Epithelial cell of esophagus (primary cell): Measurements from ENCODE around the gene ARHGAP24.

Experiments used
- DNase-seq: peaks from one replicate; pipeline ENCODE4 v3.0.0; 2010; ENCODE audit warnings: low read depth
- H3K4me3 ChIP-seq: 2 replicates; pipeline ENCODE4 v1.5.1; 2011; ENCODE audit warnings: mild to moderate bottlenecking, low read length, control low read depth
- TF ChIP-seq, protein P1 (sequence below): IDR thresholded peaks from 2 replicates; pipeline ENCODE4 v1.5.1; 2011; ENCODE audit warnings: low read depth, mild to moderate bottlenecking, low read length, control low read depth, inconsistent platforms; ENCODE audit not compliant: insufficient read depth; ENCODE audit errors: missing control alignments

The ARHGAP24 gene

DNA sequence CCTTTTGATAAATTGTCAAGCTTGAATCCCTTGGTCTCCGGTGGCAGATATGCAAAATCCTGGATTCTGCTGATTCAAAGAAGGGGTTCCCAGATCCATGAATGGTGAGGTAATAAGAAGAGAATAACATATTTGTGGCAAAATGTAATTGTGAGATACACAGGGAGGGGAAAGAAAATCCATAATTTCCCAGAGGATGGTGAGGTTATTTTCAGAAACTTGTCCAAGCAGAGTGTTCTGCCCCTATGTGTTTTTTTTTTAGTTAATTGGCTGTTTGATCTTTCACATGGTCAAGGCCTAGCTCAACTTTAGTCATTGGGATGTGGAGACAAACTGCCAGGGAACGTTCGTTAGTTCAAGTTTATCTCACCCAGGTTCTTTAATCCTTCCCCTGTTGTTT lies 476.1 kb downstream of the ARHGAP24 start:
- no peak for DNase-seq
- TF ChIP-seq, protein P1, sequence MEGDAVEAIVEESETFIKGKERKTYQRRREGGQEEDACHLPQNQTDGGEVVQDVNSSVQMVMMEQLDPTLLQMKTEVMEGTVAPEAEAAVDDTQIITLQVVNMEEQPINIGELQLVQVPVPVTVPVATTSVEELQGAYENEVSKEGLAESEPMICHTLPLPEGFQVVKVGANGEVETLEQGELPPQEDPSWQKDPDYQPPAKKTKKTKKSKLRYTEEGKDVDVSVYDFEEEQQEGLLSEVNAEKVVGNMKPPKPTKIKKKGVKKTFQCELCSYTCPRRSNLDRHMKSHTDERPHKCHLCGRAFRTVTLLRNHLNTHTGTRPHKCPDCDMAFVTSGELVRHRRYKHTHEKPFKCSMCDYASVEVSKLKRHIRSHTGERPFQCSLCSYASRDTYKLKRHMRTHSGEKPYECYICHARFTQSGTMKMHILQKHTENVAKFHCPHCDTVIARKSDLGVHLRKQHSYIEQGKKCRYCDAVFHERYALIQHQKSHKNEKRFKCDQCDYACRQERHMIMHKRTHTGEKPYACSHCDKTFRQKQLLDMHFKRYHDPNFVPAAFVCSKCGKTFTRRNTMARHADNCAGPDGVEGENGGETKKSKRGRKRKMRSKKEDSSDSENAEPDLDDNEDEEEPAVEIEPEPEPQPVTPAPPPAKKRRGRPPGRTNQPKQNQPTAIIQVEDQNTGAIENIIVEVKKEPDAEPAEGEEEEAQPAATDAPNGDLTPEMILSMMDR = no peak

DNA sequence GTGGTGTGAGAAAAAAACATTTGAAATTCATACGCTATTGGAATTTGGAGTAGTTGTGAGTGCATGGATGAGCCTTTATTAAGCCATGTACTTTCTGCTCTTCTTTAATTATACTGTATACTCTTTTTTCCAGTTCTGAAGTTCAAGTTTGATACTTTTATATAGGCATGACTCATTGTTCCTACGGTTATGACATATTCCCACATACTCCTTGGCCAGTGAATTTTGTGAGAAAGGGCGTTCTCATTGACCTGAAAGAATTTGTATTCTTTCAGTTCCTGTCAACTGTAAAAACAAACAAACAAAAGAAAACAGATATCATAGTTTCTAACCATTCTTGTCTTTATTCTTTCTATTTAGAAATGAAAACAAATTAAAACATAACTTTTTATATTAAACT lies 477.6 kb downstream of the ARHGAP24 start:
- TF ChIP-seq, protein P1 = no peak
- H3K4me3 ChIP-seq = no peak overlapping the region
- peak; percentile 48 for DNase-seq

More for the DNA sequence above, 476.1 kb downstream of the ARHGAP24 start:
- no peak overlapping the region for H3K4me3 ChIP-seq

DNA sequence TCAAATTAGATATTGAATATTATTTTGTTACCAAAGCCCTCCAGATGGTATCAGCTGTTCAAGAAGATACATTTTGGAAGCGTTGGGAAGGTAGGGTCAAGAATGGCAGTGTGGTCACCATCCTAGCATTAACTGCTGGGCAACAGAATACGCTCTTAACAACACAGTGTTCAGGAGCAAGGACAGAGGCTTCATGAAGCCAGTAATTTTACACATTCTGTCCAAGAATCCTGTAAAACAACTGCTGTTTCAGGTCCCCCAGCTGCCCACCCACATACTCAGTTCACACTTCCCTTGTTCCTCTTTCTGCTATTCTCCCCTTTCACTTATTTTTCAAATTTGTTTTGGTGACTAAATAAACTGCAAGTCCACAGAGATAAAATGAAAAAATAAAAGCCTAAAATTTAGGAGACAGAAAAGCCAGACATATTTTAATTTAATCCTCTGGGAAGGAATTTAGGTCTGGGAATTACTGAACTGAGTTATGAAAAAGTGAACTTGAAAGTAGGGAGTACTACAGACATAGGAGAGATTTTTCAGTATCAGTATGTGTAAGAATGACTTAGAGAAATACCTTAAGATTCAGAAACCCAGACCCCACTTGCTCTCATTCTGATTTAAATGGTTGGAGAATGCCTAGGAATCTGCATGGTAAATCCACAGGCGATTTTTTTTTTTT lies 478.2 kb downstream of the ARHGAP24 start:
- no peak overlapping the region for H3K4me3 ChIP-seq
- TF ChIP-seq, protein P1 = no peak

DNA sequence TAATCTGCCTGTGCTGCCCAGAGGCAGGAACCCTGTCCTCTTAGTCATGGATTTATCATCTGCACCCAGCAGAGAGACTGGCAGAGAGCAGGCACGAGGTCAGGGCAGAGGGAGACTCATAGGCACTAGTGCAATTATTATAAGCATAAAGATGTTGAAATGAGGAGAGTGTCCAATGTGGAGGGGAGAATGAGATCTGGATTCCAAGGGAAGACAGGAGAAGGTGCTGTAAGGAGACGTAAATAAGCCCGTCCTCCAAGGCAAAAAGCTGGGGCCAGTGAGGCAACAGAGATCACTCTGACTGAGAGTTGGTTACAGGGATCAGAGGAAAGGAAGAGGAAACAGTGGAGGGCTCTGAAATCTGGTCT lies 478.7 kb downstream of the ARHGAP24 start:
- no peak overlapping the region for H3K4me3 ChIP-seq
- TF ChIP-seq, protein P1 = no peak
- peak; percentile 83 for DNase-seq

More for the DNA sequence above, 478.2 kb downstream of the ARHGAP24 start:
- DNase-seq = no peak

DNA sequence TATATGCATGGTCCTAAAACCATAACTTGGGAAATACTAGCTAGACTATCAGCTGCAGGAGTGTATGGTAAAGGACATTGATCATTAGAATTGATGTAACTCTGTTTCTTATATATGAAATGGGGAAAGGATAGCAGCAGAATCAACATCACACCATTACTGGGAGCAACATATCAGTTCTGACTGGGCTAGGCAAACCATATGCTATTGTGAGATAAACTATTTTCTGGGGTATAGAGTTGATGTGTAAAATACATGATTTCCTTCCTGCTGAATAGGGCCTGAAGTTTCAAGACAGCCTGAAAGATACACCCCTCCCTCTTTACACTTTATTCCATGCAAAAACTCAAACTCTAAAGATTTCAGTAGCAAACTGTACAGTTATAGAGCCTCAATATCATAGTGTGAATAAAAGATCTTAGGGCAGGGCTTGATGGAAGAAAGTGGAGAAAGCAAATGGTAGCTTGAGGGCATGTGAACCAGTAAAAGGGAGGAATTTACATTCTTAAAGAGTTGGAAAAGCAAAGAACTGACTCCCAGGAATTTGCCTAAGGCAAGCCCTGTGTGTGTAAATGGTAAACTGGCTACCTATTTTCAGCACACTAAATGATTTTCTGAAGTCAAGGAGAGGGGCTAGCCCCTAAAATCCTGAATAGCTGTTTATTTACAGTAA lies 480.8 kb downstream of the ARHGAP24 start:
- no peak overlapping the region for H3K4me3 ChIP-seq
- TF ChIP-seq, protein P1 = no peak
- peak; percentile 28 for DNase-seq

DNA sequence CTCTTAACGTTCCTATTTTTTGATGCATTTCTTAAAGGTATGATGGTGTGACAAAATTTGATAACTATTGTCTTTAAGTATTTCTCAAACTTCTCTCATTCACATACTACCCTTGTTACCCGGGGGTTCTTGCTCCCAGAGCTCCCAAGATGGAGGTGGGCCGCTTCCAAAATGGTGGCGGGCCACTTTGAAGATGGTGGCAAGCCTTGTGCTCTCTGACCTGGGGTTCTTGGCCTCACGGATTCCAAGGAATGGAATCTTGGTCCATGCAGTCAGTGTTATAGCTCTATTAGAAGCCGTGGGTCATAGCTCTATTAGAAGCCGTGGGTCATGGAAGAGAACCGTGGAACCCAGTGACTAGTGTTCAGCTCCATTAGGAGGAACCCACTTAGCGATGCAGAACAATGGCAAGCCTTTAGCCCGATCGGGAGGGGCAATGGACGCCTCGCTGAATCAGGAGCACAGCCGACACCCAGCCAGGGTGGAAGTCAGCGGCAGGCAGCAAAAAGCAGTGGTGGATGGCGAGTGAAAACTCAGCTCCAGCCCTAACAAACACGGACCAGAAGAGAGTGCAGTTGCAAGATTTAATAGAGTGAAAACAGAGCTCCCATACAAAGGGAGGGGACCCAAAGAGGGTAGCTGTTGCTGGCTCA lies 481.5 kb downstream of the ARHGAP24 start:
- TF ChIP-seq, protein P1 = no peak
- no peak overlapping the region for H3K4me3 ChIP-seq
- no peak for DNase-seq

DNA sequence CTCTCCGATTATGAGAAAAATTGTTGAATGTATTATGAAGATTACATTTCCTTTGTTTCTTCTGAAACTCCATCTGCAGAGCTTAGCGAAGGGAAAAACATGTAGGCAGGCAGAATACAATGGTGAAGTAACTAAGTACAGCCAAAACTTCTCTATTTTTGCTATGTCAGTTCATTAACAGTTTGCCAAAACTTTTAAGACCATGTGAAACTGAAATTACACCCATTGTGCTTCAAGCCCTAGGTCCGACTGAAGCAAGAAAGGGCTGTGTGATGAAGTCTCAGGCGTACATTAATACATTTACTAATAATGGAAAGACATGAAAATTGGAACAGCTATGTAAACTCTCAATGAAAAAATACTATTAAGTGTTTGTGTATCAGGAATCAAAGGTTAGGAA lies 486.9 kb downstream of the ARHGAP24 start:
- TF ChIP-seq, protein P1 = no peak
- DNase-seq = no peak
- H3K4me3 ChIP-seq = no peak overlapping the region
